ENCODE measurements around the gene ZMIZ1.

DNA sequence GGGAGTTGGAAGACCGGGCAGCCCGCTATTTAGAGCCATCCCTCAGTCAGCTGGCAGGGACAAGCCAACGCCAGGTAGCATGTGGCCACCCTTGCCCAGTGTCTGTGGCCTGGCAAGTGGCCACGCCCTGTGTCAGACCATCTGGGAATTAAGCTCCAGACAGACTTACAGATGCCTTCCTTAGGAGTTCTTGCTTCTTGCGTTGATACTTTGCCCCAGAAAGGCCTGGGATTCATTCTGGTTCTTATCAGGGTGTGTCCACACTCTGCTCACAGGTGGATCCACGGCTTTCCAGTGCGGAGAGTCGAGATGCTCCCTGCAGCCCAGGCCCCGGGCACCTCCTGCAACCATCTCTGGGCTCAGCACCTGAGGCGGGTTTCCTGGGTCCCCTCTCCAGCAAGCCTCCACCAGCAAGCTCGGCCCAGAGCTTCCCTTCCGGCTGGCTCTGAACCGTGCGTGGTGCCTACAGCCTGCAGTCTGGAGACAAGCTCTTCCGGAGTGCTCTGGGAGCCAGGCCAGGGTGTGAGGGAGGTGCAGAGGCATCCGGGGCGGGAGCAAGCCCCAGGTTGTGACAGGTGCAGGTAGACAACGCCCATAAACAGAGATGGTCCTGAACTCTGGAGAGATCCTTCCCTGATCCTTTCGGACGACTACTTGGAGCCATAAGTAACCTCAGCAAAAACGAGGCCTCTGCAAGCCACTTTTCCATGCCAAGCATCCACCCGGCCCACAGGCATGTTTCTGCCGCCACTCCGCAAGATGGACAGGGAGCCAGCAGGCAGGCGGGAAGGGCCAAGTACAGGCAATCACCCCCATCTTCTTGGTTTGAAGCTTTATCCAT lies 246.2 kb downstream of the ZMIZ1 start:
- TF ChIP-seq, protein P1, sequence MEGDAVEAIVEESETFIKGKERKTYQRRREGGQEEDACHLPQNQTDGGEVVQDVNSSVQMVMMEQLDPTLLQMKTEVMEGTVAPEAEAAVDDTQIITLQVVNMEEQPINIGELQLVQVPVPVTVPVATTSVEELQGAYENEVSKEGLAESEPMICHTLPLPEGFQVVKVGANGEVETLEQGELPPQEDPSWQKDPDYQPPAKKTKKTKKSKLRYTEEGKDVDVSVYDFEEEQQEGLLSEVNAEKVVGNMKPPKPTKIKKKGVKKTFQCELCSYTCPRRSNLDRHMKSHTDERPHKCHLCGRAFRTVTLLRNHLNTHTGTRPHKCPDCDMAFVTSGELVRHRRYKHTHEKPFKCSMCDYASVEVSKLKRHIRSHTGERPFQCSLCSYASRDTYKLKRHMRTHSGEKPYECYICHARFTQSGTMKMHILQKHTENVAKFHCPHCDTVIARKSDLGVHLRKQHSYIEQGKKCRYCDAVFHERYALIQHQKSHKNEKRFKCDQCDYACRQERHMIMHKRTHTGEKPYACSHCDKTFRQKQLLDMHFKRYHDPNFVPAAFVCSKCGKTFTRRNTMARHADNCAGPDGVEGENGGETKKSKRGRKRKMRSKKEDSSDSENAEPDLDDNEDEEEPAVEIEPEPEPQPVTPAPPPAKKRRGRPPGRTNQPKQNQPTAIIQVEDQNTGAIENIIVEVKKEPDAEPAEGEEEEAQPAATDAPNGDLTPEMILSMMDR (conservative IDR thresholded peaks at IDR 0.05; ENCODE audit: low read depth, low read length): no peak
- TF ChIP-seq EZH2 (IDR thresholded peaks at IDR 0.05; ENCODE audit: borderline replicate concordance, low read depth, low read length, poor library complexity, severe bottlenecking): no peak
